SK-N-SH (cell line): Measurements from ENCODE around the gene NOX5.

Experiments used
- EP300 ChIP-seq, 2 experiments: IDR thresholded peaks; 2 replicates each; pipeline versions ENCODE4 v1.4.0 to v1.6.1; 2012; ENCODE audit warnings: borderline replicate concordance in 1 of 2, low read depth in 1 of 2, low read length in 1 of 2
- FOSL2 ChIP-seq: IDR thresholded peaks from 2 replicates; pipeline ENCODE4 v1.4.0; 2012; ENCODE audit warnings: low read depth, mild to moderate bottlenecking, moderate library complexity, borderline replicate concordance
- RCOR1 ChIP-seq: fragments of 150-350 bp; IDR thresholded peaks from 2 replicates; pipeline ENCODE4 v1.6.1; 2017; ENCODE audit warnings: antibody characterized with exemption, low read length
- TF ChIP-seq, protein P1 (sequence below): fragments of 200-600 bp; sonication (generic); IDR thresholded peaks from 2 replicates; pipeline ENCODE4 v1.6.1; 2017; ENCODE audit warnings: antibody characterized with exemption, mild to moderate bottlenecking, moderate library complexity
- TF ChIP-seq, protein P2 (sequence below): IDR thresholded peaks from 2 replicates; pipeline ENCODE4 v1.6.1; 2012; ENCODE audit warnings: mild to moderate bottlenecking, low read depth, low read length, moderate library complexity

DNA sequence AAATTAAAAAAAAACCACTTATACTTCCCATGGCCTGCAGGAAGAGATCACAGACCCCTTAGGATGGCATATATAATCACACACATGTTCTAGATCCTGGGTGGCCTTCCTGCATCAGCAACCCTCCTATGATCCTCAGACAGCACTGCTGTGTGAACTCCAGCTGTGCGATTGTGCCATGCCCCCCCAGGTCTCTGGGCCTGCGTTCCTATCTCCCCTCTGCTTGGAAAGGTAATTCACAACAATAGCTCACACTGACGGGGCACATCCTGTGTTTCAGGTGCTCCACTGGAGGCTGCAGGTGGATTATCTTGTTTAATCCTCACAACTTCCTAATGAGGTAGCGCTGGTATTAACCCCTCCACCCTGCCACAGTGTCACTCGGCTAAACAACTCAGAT is 74.8 kb downstream of the NOX5 start:
- TF ChIP-seq, protein P1, sequence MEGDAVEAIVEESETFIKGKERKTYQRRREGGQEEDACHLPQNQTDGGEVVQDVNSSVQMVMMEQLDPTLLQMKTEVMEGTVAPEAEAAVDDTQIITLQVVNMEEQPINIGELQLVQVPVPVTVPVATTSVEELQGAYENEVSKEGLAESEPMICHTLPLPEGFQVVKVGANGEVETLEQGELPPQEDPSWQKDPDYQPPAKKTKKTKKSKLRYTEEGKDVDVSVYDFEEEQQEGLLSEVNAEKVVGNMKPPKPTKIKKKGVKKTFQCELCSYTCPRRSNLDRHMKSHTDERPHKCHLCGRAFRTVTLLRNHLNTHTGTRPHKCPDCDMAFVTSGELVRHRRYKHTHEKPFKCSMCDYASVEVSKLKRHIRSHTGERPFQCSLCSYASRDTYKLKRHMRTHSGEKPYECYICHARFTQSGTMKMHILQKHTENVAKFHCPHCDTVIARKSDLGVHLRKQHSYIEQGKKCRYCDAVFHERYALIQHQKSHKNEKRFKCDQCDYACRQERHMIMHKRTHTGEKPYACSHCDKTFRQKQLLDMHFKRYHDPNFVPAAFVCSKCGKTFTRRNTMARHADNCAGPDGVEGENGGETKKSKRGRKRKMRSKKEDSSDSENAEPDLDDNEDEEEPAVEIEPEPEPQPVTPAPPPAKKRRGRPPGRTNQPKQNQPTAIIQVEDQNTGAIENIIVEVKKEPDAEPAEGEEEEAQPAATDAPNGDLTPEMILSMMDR, result no peak
- TF ChIP-seq, protein P2, sequence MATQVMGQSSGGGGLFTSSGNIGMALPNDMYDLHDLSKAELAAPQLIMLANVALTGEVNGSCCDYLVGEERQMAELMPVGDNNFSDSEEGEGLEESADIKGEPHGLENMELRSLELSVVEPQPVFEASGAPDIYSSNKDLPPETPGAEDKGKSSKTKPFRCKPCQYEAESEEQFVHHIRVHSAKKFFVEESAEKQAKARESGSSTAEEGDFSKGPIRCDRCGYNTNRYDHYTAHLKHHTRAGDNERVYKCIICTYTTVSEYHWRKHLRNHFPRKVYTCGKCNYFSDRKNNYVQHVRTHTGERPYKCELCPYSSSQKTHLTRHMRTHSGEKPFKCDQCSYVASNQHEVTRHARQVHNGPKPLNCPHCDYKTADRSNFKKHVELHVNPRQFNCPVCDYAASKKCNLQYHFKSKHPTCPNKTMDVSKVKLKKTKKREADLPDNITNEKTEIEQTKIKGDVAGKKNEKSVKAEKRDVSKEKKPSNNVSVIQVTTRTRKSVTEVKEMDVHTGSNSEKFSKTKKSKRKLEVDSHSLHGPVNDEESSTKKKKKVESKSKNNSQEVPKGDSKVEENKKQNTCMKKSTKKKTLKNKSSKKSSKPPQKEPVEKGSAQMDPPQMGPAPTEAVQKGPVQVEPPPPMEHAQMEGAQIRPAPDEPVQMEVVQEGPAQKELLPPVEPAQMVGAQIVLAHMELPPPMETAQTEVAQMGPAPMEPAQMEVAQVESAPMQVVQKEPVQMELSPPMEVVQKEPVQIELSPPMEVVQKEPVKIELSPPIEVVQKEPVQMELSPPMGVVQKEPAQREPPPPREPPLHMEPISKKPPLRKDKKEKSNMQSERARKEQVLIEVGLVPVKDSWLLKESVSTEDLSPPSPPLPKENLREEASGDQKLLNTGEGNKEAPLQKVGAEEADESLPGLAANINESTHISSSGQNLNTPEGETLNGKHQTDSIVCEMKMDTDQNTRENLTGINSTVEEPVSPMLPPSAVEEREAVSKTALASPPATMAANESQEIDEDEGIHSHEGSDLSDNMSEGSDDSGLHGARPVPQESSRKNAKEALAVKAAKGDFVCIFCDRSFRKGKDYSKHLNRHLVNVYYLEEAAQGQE, result no peak
- TF ChIP-seq RCOR1 (no peak), FOSL2 (no peak), EP300 (IDR thresholded peaks at IDR 0.05; ENCODE audit: borderline replicate concordance in 1 of 2, low read depth in 1 of 2, low read length in 1 of 2) (no peak)
